Activated CD8-positive, alpha-beta T cell treated with anti-CD3 and anti-CD28 coated beads for 36 hours (primary cell): ENCODE results near the gene CD99. TPM values are rescaled to one million over a fixed set of nuclear protein-coding genes. Genes with fewer than 3 reads are reported as not detected.

Experiments used
- ATAC-seq: fragments of 200-7000 bp; cut with Tn5 transposase; one replicate; pipeline ENCODE4 v1.10.0; 2021; ENCODE audit warnings: mild to moderate bottlenecking, moderate library complexity
- CTCF ChIA-PET: fragments of 350-600 bp; sonication (Branson Sonifier 250); formaldehyde crosslinking; loops from one replicate; lab custom pipeline; 2021; ENCODE audit warnings: antibody characterized with exemption; lab: Charles Lee
- POLR2A ChIA-PET: fragments of 350-600 bp; sonication (Branson Sonifier 250); formaldehyde crosslinking; loops from one replicate; lab custom pipeline; 2021; ENCODE audit warnings: antibody characterized with exemption; lab: Charles Lee
- DNase-seq: peaks from one replicate; pipeline ENCODE4 v3.0.0-alpha.2; 2020
- H3K27ac Mint-ChIP-seq: one replicate; pipeline ENCODE4 v1.8.0; 2021; ENCODE audit warnings: mild to moderate bottlenecking, mixed read lengths
- H3K27me3 Mint-ChIP-seq: one replicate; pipeline ENCODE4 v1.8.0; 2021; ENCODE audit warnings: mixed read lengths
- H3K36me3 Mint-ChIP-seq: one replicate; pipeline ENCODE4 v1.8.0; 2021; ENCODE audit warnings: low read depth, mixed read lengths
- H3K4me1 Mint-ChIP-seq: one replicate; pipeline ENCODE4 v1.8.0; 2021; ENCODE audit warnings: low read depth, mixed read lengths
- H3K4me3 Mint-ChIP-seq: one replicate; pipeline ENCODE4 v1.8.0; 2021; ENCODE audit warnings: mild to moderate bottlenecking, moderate library complexity, mixed read lengths
- H3K9me3 Mint-ChIP-seq: one replicate; pipeline ENCODE4 v1.8.0; 2021; ENCODE audit warnings: mixed read lengths
- CTCF ChIP-seq: fragments of 200-600 bp; IDR thresholded peaks from one replicate; pipeline ENCODE4 v1.8.0; 2022; ENCODE audit warnings: antibody characterized with exemption, mild to moderate bottlenecking
- intact Hi-C: fragments of 100-400 bp; cut with micrococcal nuclease; formaldehyde crosslinking; loops from one replicate; pipeline ENCODE4 v1.10.0; 2022
- total RNA-seq, 2 experiments: library from RNA; stranded (reverse); gene quantifications; one replicate each; pipeline ENCODE4 v1.2.3, GENCODE V29; 2021

The CD99 gene
- total RNA-seq, result 100 to 1,000 TPM; 121 to 123 TPM

- Mint-ChIP-seq H3K36me3 (peaks cover 27% of the 10 kb centered on the region), H3K9me3 (no peaks in the 10 kb centered on the region), H3K4me3 (peak within 1 kb of the TSS; percentile 95), H3K27ac (peak within 1 kb of the TSS; percentile 98), H3K27me3 (no peaks in the 10 kb centered on the region), H3K4me1 (peaks cover 29% of the 10 kb centered on the region)
- ChIA-PET POLR2A (no interaction called here), CTCF (no interaction called here)
- no peak for TF ChIP-seq CTCF
- ATAC-seq (peak; percentile 90), DNase-seq (peak; percentile 88)
- intact Hi-C loops, result no loop called here
Measured at GRCh38 chrX:2690856-2691542, at the start of gene CD99. CD99 (plus strand) TSS chrX:2691295; CDS start chrX:2691361, 66 bp downstream.

- CTCF ChIA-PET, result no interaction called here
- no peak overlapping the region for H3K27ac Mint-ChIP-seq
- no peak for TF ChIP-seq CTCF
Measured at GRCh38 chrX:2642146-2642545, 48.9 kb upstream of the CD99 start.

GRCh38 chrX:2642791-2643190 is 48.3 kb upstream of the CD99 start:
- Mint-ChIP-seq H3K36me3 (peaks cover 47% of the 10 kb centered on the region), H3K9me3 (no peaks in the 10 kb centered on the region), H3K4me1 (peaks cover 44% of the 10 kb centered on the region), H3K27ac (peak overlapping the region; percentile 4), H3K4me3 (no peak overlapping the region), H3K27me3 (no peaks in the 10 kb centered on the region)
- intact Hi-C loops, result loop anchor here (10.0 kb wide), 1 partner anchor 172 kb away; no protein-coding TSS in a partner anchor
- ATAC-seq (peak; percentile 43), DNase-seq (peak; percentile 56)
- CTCF ChIA-PET, result no interaction called here
- POLR2A ChIA-PET, result no interaction called here
- TF ChIP-seq CTCF, result no peak

More at GRCh38 chrX:2642146-2642545, 48.9 kb upstream of the CD99 start:
- POLR2A ChIA-PET, result no interaction called here
- H3K9me3 Mint-ChIP-seq, result no peaks in the 10 kb centered on the region
- peaks cover 48% of the 10 kb centered on the region for H3K36me3 Mint-ChIP-seq
- ATAC-seq (no peak), DNase-seq (no peak)
- intact Hi-C loops, result loop anchor here (10.0 kb wide), 1 partner anchor 173 kb away; no protein-coding TSS in a partner anchor
- H3K4me3 Mint-ChIP-seq, result no peak overlapping the region
- H3K27me3 Mint-ChIP-seq, result no peaks in the 10 kb centered on the region
- H3K4me1 Mint-ChIP-seq, result peaks cover 44% of the 10 kb centered on the region

GRCh38 chrX:2643880-2644279 is 47.2 kb upstream of the CD99 start:
- H3K27me3 Mint-ChIP-seq, result no peaks in the 10 kb centered on the region
- H3K9me3 Mint-ChIP-seq, result no peaks in the 10 kb centered on the region
- POLR2A ChIA-PET, result no interaction called here
- no peak overlapping the region for H3K27ac Mint-ChIP-seq
- H3K4me1 Mint-ChIP-seq, result peaks cover 41% of the 10 kb centered on the region
- peaks cover 42% of the 10 kb centered on the region for H3K36me3 Mint-ChIP-seq
- intact Hi-C loops, result loop anchor here (10.0 kb wide), 1 partner anchor 171 kb away; no protein-coding TSS in a partner anchor
- TF ChIP-seq CTCF, result no peak
- no peak overlapping the region for H3K4me3 Mint-ChIP-seq
- CTCF ChIA-PET, result no interaction called here
- ATAC-seq (no peak), DNase-seq (no peak)

- Mint-ChIP-seq H3K27ac (no peak overlapping the region), H3K36me3 (peaks cover 34% of the 10 kb centered on the region), H3K9me3 (no peaks in the 10 kb centered on the region), H3K4me3 (no peak overlapping the region), H3K27me3 (no peaks in the 10 kb centered on the region), H3K4me1 (peaks cover 36% of the 10 kb centered on the region)
- CTCF ChIA-PET, result no interaction called here
- no peak for TF ChIP-seq CTCF
- intact Hi-C loops, result loop anchor here (5.0 to 10.0 kb wide), 2 partner anchors 57 to 169 kb away; no protein-coding TSS in a partner anchor
- POLR2A ChIA-PET, result no interaction called here
- ATAC-seq (no peak), DNase-seq (no peak)
Measured at GRCh38 chrX:2645563-2645962, 45.5 kb upstream of the CD99 start.
